HG03442 (cell line): ENCODE data around the gene PBX1.

Experiments used
- ATAC-seq: cut with Tn5 transposase; IDR thresholded peaks from one replicate; pipeline ENCODE4 v1.9.1; 2021; ENCODE audit warnings: mild to moderate bottlenecking, moderate library complexity; ENCODE audit not compliant: unreplicated experiment

PBX1 gene

GRCh38 chr1:164843743-164844500 lies 284.9 kb downstream of the PBX1 start:
- ATAC-seq: no peak

GRCh38 chr1:164846731-164847691 lies 288.0 kb downstream of the PBX1 start:
- no peak for ATAC-seq

- no peak for ATAC-seq
Measured at GRCh38 chr1:164853146-164853545, 294.2 kb downstream of the PBX1 start.

GRCh38 chr1:164855716-164856329 lies 296.8 kb downstream of the PBX1 start:
- ATAC-seq: no peak

GRCh38 chr1:164856381-164856780 lies 297.4 kb downstream of the PBX1 start:
- ATAC-seq: no peak

- ATAC-seq: no peak
Measured at GRCh38 chr1:164857439-164857838, 298.5 kb downstream of the PBX1 start.

- ATAC-seq: no peak
Measured at GRCh38 chr1:164858096-164858632, 299.2 kb downstream of the PBX1 start.

GRCh38 chr1:164861632-164862031 lies 302.6 kb downstream of the PBX1 start:
- ATAC-seq: no peak

- ATAC-seq: no peak
Measured at GRCh38 chr1:164863056-164863455, 304.1 kb downstream of the PBX1 start.

- no peak for ATAC-seq
Measured at GRCh38 chr1:164864161-164864560, 305.2 kb downstream of the PBX1 start.

GRCh38 chr1:164865385-164865784 lies 306.4 kb downstream of the PBX1 start:
- ATAC-seq: no peak

- ATAC-seq: no peak
Measured at GRCh38 chr1:164867590-164867989, 308.6 kb downstream of the PBX1 start.

GRCh38 chr1:164868990-164869389 lies 310.0 kb downstream of the PBX1 start:
- no peak for ATAC-seq

GRCh38 chr1:164875518-164875917 lies 316.5 kb downstream of the PBX1 start:
- no peak for ATAC-seq

- no peak for ATAC-seq
Measured at GRCh38 chr1:164876398-164877116, 317.6 kb downstream of the PBX1 start.

GRCh38 chr1:164880199-164880598 lies 321.2 kb downstream of the PBX1 start:
- ATAC-seq: no peak

GRCh38 chr1:164880644-164881043 lies 321.7 kb downstream of the PBX1 start:
- ATAC-seq: no peak

GRCh38 chr1:164885311-164885710 lies 326.3 kb downstream of the PBX1 start:
- ATAC-seq: no peak

- ATAC-seq: no peak
Measured at GRCh38 chr1:164886101-164886500, 327.1 kb downstream of the PBX1 start.

- ATAC-seq: no peak
Measured at GRCh38 chr1:164891615-164892014, 332.6 kb downstream of the PBX1 start.
